Activated T-helper 17 cell treated with anti-CD3 and anti-CD28 coated beads, Interleukin-2, amount 50 U/mL, for 72 hours (primary cell): ENCODE results near the gene TDRD3. TPM values are rescaled to one million over a fixed set of nuclear protein-coding genes. Genes with fewer than 3 reads are reported as not detected.

Source experiments
- ATAC-seq: fragments of 150-1000 bp; cut with Tn5 transposase; replicated peaks from 2 replicates; pipeline ENCODE4 v1.10.0; 2021; ENCODE audit warnings: mild to moderate bottlenecking, moderate library complexity
- H3K27ac Mint-ChIP-seq: one replicate; pipeline ENCODE4 v1.8.0; 2022; ENCODE audit warnings: mixed read lengths
- H3K27me3 Mint-ChIP-seq: one replicate; pipeline ENCODE4 v1.8.0; 2022; ENCODE audit warnings: mixed read lengths
- H3K36me3 Mint-ChIP-seq: one replicate; pipeline ENCODE4 v1.8.0; 2022; ENCODE audit warnings: low read depth, mild to moderate bottlenecking, mixed read lengths
- H3K4me1 Mint-ChIP-seq: one replicate; pipeline ENCODE4 v1.8.0; 2022; ENCODE audit warnings: mixed read lengths
- H3K4me3 Mint-ChIP-seq: one replicate; pipeline ENCODE4 v1.8.0; 2022; ENCODE audit warnings: mild to moderate bottlenecking, mixed read lengths
- H3K9me3 Mint-ChIP-seq: one replicate; pipeline ENCODE4 v1.8.0; 2022; ENCODE audit warnings: mixed read lengths
- total RNA-seq, 2 donors: library from RNA; stranded (reverse); gene quantifications; one replicate each; pipeline ENCODE4 v1.2.3, GENCODE V29; 2022

Gene TDRD3
- total RNA-seq, 2 donors from 2014 or later, result 16.7 to 17.3 TPM

DNA sequence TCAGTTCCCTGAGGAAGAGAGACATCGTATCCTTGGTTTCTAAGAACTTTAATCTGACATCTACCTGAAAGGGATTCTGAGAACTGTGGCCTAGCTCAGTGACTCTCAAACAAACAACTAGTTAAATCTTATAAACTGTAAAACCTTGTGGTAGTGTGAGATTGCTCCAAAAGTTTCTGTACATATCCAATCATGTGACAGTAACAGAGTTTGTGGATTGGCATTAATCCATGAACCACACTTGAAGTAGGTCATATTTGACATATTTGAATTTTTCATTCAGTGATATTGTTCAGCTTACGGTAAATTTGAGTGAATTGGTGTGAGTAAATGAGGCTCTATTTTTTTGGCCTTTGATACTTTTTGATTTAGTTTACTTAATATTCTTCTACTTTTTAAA is 15.0 kb downstream of the TDRD3 start:
- H3K27me3 Mint-ChIP-seq, result no peaks in the 10 kb centered on the region
- peaks cover 23% of the 10 kb centered on the region for H3K4me1 Mint-ChIP-seq
- H3K4me3 Mint-ChIP-seq, result no peak overlapping the region
- H3K9me3 Mint-ChIP-seq, result no peaks in the 10 kb centered on the region
- no peak overlapping the region for H3K27ac Mint-ChIP-seq
- ATAC-seq, result no peak
- H3K36me3 Mint-ChIP-seq, result no peaks in the 10 kb centered on the region

DNA sequence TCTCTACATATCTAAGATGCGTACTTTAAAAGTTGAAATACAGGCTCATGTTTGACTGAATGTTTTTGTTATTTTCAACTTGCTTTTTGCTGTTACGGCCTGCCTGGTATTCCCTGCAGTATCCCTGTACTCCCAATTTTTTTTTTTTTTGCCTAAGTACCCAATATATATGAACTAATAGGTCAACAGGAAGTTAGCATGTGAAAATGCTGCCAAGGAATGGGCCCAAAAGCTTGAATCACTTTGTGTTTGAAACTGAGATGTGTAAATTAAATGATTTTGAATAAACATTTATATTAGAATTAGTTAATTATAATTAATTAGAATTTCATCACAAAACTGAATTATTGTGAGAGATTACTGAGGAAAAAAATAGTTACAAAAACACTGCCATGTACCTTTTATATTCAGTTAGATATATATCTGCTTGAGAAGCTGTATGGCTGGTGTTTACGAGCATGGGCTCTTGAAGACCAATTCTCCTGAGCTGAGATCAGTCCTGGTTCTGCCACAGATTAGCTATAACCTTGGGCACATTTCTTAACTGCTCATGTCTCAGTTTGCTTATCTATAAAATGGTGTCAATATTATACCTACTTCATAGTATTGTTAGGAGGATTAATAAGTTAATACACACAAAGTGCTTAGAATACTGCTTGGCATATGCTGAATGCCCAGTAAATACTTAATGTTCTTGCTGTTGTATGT is 16.0 kb downstream of the TDRD3 start:
- Mint-ChIP-seq H3K4me3 (no peak overlapping the region), H3K9me3 (peaks cover 4% of the 10 kb centered on the region), H3K27ac (no peak overlapping the region), H3K27me3 (no peaks in the 10 kb centered on the region), H3K4me1 (peaks cover 28% of the 10 kb centered on the region), H3K36me3 (no peaks in the 10 kb centered on the region)
- ATAC-seq, result no peak

DNA sequence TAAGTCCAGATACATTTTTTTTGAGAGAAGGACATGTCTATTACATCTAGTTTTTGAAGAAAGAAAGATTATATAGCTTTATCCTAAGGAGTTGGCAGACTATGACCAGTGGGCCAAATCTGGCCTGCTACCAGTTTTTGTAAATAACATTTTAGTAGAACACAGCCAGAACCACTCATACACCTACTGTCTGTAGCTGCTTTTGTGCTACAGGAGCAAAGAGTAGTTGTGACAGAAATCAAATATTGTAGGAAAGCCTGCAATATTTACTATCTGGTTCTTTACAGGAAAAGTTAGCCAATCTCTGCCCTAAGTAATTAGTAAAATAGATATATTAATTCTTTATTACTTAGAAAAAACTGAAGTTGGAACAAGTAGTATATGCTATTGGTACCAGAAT is 17.2 kb downstream of the TDRD3 start:
- peaks cover 4% of the 10 kb centered on the region for H3K9me3 Mint-ChIP-seq
- no peak for ATAC-seq
- no peaks in the 10 kb centered on the region for H3K36me3 Mint-ChIP-seq
- no peak overlapping the region for H3K4me3 Mint-ChIP-seq
- H3K27me3 Mint-ChIP-seq, result no peaks in the 10 kb centered on the region
- H3K4me1 Mint-ChIP-seq, result peaks cover 27% of the 10 kb centered on the region
- no peak overlapping the region for H3K27ac Mint-ChIP-seq

DNA sequence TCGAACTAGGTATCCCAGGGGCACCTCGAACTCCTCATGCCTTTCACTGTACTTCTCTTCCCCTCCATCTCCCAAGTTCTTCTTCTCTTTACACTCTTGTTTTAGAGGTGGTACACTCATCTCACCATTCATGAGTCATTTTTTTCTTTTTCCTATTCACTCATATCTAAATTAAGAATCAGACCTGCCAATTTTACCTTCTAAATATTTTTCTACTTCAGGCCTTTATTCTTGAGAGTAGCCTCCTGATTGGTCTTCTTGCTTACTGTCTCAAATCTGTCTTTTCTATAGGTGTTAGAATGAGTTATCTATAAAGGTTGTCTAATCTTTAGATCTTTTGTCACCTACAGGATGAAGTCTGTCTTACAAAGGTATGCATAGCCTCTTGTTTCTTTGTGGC is 20.7 kb downstream of the TDRD3 start:
- H3K27ac Mint-ChIP-seq, result peak overlapping the region; percentile 75
- peak; percentile 88 for ATAC-seq
- H3K9me3 Mint-ChIP-seq, result peaks cover 4% of the 10 kb centered on the region
- no peaks in the 10 kb centered on the region for H3K27me3 Mint-ChIP-seq
- peaks cover 16% of the 10 kb centered on the region for H3K4me1 Mint-ChIP-seq
- no peaks in the 10 kb centered on the region for H3K36me3 Mint-ChIP-seq
- peak overlapping the region; percentile 18 for H3K4me3 Mint-ChIP-seq

DNA sequence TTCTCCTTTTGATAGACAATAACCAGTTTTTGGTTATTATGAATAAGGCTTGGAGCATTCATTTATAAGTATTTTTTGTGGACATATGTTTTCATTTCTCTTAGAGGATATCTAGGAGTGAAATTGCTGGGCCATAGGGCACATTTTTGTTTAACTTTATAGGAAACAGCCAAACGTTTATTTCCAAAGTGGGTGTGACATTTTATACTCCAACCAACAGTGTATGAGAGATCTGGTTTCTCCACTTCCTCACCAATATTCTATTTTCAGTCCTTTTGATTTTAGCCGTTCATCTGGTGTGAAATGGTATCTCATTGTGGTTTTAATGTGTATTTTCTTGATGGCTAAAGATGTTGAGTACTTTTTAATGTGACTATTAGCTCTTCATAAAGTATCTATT is 21.9 kb downstream of the TDRD3 start:
- no peak overlapping the region for H3K27ac Mint-ChIP-seq
- no peaks in the 10 kb centered on the region for H3K27me3 Mint-ChIP-seq
- H3K36me3 Mint-ChIP-seq, result no peaks in the 10 kb centered on the region
- ATAC-seq, result no peak
- H3K4me1 Mint-ChIP-seq, result peaks cover 16% of the 10 kb centered on the region
- H3K9me3 Mint-ChIP-seq, result peaks cover 4% of the 10 kb centered on the region
- no peak overlapping the region for H3K4me3 Mint-ChIP-seq

DNA sequence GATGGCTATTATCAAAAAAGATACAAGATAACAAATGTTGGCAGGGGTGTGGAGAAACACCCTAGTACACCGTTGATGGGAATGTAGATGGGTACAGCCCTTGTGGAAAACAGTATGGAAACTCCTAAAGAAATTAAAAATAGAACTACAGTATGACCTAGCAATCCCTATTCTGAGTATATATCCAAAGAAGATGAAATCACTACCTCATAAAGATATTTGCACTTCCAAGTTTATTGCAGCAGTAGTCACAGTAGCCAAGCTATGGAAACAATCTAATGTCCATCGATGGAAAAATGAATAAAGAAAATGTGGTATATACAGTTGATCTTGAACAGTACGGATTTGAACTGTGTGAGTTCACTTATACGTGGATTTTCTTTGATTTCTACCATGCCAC is 28.3 kb downstream of the TDRD3 start:
- Mint-ChIP-seq H3K27me3 (no peaks in the 10 kb centered on the region), H3K4me1 (peaks cover 13% of the 10 kb centered on the region), H3K9me3 (no peaks in the 10 kb centered on the region), H3K27ac (no peak overlapping the region), H3K4me3 (no peak overlapping the region), H3K36me3 (no peaks in the 10 kb centered on the region)
- ATAC-seq, result no peak

DNA sequence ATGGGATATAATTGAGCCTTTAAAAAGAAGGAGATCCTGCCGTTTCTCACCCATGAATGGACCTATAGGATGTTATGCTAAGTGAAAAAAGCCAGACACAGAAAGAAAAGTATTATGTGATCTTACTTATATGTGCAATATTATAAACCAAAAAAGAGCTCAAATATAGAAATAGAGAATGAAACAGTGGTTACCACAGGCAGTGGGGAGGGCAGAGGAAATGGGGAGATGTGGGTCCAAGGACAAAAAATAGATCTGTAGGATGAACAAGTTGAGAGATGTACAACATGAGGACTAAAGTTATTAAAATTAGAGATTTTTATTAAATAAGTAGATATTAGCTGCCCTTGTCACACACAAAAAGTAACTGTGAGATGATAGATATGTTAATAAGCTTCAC is 29.1 kb downstream of the TDRD3 start:
- ATAC-seq, result no peak
- no peaks in the 10 kb centered on the region for H3K27me3 Mint-ChIP-seq
- no peaks in the 10 kb centered on the region for H3K9me3 Mint-ChIP-seq
- no peak overlapping the region for H3K4me3 Mint-ChIP-seq
- no peaks in the 10 kb centered on the region for H3K36me3 Mint-ChIP-seq
- peaks cover 13% of the 10 kb centered on the region for H3K4me1 Mint-ChIP-seq
- peak overlapping the region; percentile 6 for H3K27ac Mint-ChIP-seq

DNA sequence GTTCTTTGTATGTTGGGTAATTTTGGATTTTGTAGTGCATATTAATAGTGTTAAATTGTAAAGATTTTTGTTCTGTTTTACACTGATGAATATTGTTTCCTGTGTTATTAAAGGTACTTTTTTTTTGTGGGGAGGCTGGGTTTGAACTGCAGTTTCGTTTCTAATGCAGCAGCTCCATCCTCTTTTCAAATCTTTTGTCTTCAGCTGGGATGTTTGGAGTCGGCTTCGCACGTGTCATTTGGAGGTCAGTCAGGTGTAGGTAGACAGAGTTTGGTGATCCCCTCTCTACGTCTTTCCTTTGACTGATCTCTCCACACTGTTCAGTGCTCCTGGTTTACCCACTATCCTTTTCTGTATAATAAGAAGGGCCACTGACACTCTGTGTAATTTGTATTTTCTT is 30.3 kb downstream of the TDRD3 start:
- ATAC-seq, result peak; percentile 45
- Mint-ChIP-seq H3K27me3 (no peaks in the 10 kb centered on the region), H3K36me3 (no peaks in the 10 kb centered on the region), H3K4me1 (peaks cover 13% of the 10 kb centered on the region), H3K27ac (peak overlapping the region; percentile 92), H3K9me3 (no peaks in the 10 kb centered on the region), H3K4me3 (peak overlapping the region; percentile 67)

DNA sequence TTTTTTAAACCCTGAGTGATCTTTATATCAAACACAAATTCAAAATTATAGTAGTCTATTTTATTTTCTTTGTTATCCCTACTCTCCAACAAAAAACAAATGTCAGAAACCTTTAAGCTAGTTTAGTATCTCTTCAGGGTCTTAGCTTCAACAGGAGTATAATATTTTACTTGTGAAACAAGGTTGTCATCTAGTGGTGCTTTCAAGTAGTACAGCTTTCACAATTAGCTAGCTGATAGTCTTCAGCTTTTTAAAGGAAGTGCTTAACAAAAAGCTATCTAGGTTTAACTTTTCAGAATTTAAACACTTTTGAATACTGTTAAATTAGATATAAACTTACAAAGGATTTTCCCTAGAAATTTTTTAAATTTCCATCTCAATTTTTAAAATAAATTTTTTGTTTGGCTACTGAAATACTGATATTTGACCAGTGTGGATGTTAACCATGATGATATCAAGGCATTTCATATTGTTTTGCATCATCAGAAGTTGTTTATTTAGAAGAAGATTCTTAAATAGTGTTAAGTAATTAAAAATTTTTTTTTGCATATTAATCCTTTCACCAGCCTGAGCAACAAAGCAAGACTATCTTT is 34.2 kb downstream of the TDRD3 start:
- H3K4me1 Mint-ChIP-seq, result peaks cover 12% of the 10 kb centered on the region
- H3K27ac Mint-ChIP-seq, result no peak overlapping the region
- ATAC-seq, result peak; percentile 69
- H3K9me3 Mint-ChIP-seq, result no peaks in the 10 kb centered on the region
- no peaks in the 10 kb centered on the region for H3K36me3 Mint-ChIP-seq
- no peaks in the 10 kb centered on the region for H3K27me3 Mint-ChIP-seq
- no peak overlapping the region for H3K4me3 Mint-ChIP-seq

DNA sequence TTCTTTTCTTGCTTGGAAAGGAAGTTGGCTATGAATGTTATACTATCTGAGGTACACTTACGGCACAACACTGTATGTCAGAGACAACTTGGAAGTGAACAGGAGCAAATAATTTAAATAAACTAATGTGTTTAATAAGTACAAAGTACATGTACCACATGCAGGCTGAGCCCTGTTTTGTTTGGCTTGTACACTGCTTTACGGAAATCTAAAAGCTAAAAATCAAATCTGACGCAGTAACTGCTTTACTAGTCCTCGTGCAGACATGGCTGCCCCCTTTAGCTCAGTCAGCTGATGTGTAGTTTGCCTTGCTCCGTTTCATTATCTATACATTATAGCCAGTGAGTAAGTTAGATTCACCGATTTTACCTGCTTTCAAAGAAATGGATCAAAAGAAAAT is 36.5 kb downstream of the TDRD3 start:
- ATAC-seq, result no peak
- Mint-ChIP-seq H3K4me1 (peaks cover 6% of the 10 kb centered on the region), H3K27ac (no peak overlapping the region), H3K36me3 (no peaks in the 10 kb centered on the region), H3K9me3 (no peaks in the 10 kb centered on the region), H3K4me3 (no peak overlapping the region), H3K27me3 (no peaks in the 10 kb centered on the region)

DNA sequence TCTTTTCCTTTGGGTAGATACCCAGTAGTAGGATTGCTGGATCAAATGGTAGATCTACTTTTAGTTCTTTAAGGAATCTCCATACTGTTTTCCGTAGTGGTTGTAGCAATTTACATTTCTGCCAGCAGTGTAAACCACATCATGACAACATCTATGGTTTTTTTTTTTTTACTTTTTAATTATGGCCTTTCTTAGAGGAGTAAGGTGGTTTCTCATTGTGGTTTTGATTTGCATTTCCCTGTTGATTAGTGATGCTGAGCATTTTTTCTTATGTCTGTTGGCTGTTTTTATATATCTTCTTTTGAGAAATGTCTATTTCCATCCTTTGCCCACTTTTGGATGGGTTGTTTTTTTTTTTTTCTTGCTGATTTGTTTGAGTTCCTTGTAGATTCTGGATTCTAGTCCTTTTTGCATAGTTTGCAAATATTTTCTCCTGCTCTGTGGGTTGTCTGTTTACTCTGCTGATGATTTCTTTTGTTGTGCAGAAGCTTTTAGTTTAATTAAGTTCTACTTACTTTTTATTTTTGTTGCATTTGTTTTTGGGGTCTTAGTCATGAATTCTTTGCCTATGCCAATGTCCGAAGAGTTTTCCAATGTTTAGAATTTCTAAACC is 38.8 kb downstream of the TDRD3 start:
- Mint-ChIP-seq H3K4me3 (no peak overlapping the region), H3K27ac (no peak overlapping the region), H3K36me3 (no peaks in the 10 kb centered on the region), H3K4me1 (peaks cover 7% of the 10 kb centered on the region), H3K9me3 (no peaks in the 10 kb centered on the region), H3K27me3 (no peaks in the 10 kb centered on the region)
- peak; percentile 47 for ATAC-seq

DNA sequence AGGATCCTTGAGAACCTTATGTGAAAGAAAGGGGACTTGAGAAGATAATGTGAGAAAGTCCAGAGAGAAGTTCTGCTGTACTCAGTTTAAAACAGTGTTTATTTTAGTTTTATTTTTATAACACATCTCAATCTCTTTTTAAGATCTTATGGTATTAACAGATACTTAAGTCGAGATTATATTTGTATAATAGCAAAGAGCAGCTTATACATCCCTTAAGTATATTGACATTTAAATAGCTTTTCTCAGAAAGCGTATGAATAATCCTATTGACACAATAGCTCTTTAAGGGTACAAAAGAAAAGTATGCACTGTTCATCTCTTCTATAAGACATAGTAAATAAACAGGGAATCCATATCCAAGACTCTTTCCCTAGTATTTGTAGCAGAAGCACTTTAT is 42.2 kb downstream of the TDRD3 start:
- no peaks in the 10 kb centered on the region for H3K36me3 Mint-ChIP-seq
- H3K4me1 Mint-ChIP-seq, result peaks cover 7% of the 10 kb centered on the region
- H3K4me3 Mint-ChIP-seq, result no peak overlapping the region
- no peak overlapping the region for H3K27ac Mint-ChIP-seq
- ATAC-seq, result no peak
- H3K27me3 Mint-ChIP-seq, result no peaks in the 10 kb centered on the region
- no peaks in the 10 kb centered on the region for H3K9me3 Mint-ChIP-seq

DNA sequence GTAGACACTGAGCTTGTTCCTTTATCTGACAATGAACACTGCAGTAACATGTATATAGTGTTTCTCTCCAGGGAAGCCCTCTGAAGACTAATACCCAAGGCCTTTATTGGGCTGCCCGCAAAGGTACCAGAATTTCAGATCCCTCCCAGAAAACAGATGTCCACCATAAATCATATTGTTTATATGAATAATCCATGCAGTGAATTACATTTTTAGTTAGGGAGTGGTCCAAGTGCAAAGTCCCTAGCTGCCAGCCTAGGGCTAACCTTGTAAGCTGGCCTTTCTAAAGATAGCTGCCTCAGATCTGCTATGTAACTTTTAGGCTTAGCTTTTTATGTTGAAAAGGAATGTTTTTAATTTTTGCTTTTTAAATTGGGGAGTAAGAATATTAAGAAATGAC is 44.7 kb downstream of the TDRD3 start:
- ATAC-seq, result no peak
- peaks cover 4% of the 10 kb centered on the region for H3K4me1 Mint-ChIP-seq
- H3K4me3 Mint-ChIP-seq, result no peak overlapping the region
- no peaks in the 10 kb centered on the region for H3K9me3 Mint-ChIP-seq
- H3K27me3 Mint-ChIP-seq, result no peaks in the 10 kb centered on the region
- peaks cover 5% of the 10 kb centered on the region for H3K36me3 Mint-ChIP-seq
- H3K27ac Mint-ChIP-seq, result no peak overlapping the region

DNA sequence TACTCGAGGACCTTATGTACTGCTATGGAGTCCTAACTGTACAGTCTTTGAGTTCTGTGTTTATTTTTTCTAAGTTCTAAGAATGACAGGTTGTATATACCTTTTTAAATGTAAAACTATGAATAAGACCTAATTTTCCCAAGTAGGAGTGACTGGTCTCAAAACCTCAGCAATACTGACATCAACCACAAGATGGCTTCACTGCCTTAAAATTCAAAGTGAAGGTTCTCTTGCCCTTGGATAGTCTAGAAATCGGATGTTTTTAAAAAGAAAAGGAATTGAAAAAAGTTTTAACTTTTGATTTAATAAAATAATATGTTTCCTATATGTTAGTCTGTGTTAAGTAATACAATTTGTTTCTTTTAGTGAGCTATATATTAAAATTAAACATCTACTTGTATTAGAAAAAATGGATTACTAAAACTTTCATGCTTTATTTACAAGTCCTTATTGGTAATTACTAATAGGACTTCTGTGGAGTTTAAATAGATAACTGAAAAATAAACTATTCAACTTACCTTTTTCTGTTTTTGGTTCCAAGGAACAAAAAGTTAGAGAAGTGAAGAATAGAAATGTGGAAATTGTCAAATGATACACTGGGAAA is 52.0 kb downstream of the TDRD3 start:
- no peak overlapping the region for H3K27ac Mint-ChIP-seq
- no peaks in the 10 kb centered on the region for H3K27me3 Mint-ChIP-seq
- H3K36me3 Mint-ChIP-seq, result peaks cover 5% of the 10 kb centered on the region
- no peak for ATAC-seq
- no peaks in the 10 kb centered on the region for H3K4me1 Mint-ChIP-seq
- no peak overlapping the region for H3K4me3 Mint-ChIP-seq
- H3K9me3 Mint-ChIP-seq, result no peaks in the 10 kb centered on the region

DNA sequence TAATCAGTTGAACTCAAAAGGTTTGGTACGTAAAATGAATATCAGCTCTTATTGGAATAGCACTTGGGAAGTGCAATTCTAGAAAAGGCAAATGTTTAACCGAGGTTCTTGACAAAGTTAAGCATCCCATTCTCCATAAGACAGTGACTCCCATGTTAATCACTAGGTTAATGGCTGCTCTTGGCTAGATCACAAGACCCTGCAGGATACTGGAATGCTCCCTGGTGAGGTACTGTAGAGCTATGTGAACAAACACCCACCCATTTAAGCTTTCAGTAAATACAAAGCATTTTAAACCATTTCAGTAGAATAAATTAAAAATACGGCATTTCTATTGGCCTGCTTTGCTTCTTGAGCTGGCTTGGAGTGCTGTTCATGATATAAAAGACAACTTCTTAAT is 56.5 kb downstream of the TDRD3 start:
- H3K36me3 Mint-ChIP-seq, result no peaks in the 10 kb centered on the region
- ATAC-seq, result no peak
- no peaks in the 10 kb centered on the region for H3K27me3 Mint-ChIP-seq
- H3K27ac Mint-ChIP-seq, result no peak overlapping the region
- H3K4me1 Mint-ChIP-seq, result no peaks in the 10 kb centered on the region
- H3K9me3 Mint-ChIP-seq, result no peaks in the 10 kb centered on the region
- no peak overlapping the region for H3K4me3 Mint-ChIP-seq
